ENCODE results near the gene SLC25A21.

DNA sequence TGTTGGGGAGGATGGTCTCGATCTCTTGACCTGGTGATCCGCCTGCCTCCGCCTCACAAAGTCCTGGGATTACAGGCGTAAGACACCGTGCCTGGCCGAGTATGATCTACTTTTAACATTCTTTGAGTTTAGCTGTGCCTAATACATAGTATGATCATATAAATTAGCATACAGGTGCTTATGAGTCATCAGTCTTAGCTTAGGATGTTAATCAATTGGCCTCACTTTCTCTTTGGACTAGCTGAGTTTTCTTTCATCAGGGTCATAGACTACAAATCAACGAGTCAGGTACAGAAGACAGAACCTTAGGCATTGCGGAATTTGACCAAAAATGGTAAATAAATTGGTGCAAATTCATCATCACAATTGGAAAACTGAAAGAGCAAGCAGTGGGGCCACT, 2.2 kb downstream of the SLC25A21 start:
- no peak for TF ChIP-seq POLR2AphosphoS5 (IDR thresholded peaks at IDR 0.05; ENCODE audit: low read depth, low read length)
- no peak for TF ChIP-seq SIN3A (IDR thresholded peaks at IDR 0.05; ENCODE audit: borderline replicate concordance, insufficient read depth, low read length)
- no peak for TF ChIP-seq TAF1 (IDR thresholded peaks at IDR 0.05; ENCODE audit: borderline replicate concordance, insufficient read depth, low read length)
- TF ChIP-seq, protein P1, sequence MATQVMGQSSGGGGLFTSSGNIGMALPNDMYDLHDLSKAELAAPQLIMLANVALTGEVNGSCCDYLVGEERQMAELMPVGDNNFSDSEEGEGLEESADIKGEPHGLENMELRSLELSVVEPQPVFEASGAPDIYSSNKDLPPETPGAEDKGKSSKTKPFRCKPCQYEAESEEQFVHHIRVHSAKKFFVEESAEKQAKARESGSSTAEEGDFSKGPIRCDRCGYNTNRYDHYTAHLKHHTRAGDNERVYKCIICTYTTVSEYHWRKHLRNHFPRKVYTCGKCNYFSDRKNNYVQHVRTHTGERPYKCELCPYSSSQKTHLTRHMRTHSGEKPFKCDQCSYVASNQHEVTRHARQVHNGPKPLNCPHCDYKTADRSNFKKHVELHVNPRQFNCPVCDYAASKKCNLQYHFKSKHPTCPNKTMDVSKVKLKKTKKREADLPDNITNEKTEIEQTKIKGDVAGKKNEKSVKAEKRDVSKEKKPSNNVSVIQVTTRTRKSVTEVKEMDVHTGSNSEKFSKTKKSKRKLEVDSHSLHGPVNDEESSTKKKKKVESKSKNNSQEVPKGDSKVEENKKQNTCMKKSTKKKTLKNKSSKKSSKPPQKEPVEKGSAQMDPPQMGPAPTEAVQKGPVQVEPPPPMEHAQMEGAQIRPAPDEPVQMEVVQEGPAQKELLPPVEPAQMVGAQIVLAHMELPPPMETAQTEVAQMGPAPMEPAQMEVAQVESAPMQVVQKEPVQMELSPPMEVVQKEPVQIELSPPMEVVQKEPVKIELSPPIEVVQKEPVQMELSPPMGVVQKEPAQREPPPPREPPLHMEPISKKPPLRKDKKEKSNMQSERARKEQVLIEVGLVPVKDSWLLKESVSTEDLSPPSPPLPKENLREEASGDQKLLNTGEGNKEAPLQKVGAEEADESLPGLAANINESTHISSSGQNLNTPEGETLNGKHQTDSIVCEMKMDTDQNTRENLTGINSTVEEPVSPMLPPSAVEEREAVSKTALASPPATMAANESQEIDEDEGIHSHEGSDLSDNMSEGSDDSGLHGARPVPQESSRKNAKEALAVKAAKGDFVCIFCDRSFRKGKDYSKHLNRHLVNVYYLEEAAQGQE (IDR thresholded peaks at IDR 0.05; ENCODE audit: insufficient read depth in 1 of 2, low read depth in 2 of 2, low read length in 2 of 2) = no peak
